Natural killer cell (primary cell): Measurements from ENCODE around the gene JMJD1C. TPM values are rescaled to one million over a fixed set of nuclear protein-coding genes. Genes with fewer than 3 reads are reported as not detected.

Experiments used
- ATAC-seq, 3 donors: fragments of 150-1000 bp in 2 of 3; fragments of 200-7000 bp in 1 of 3; cut with Tn5 transposase; 1 replicate in 1 of 3; 2 replicates in 2 of 3; pipeline ENCODE4 v1.10.0; 2021; ENCODE audit warnings: mild to moderate bottlenecking in 2 of 3, moderate library complexity in 2 of 3
- DNase-seq, 2 donors: peaks; one replicate each; pipeline versions ENCODE4 v3.0.0 to v3.0.0-alpha.2; 2013 to 2021; ENCODE audit warnings: mixed read lengths in 1 of 2
- H3K27ac ChIP-seq: one replicate; pipeline ENCODE4 v1.5.1; 2013; ENCODE audit warnings: mild to moderate bottlenecking, low read length
- H3K27me3 ChIP-seq: one replicate; pipeline ENCODE4 v1.6.1; 2013; ENCODE audit warnings: low read length; ENCODE audit not compliant: control insufficient read depth, insufficient read depth
- H3K36me3 ChIP-seq: one replicate; pipeline ENCODE4 v1.6.1; 2013; ENCODE audit warnings: low read length; ENCODE audit not compliant: control insufficient read depth, insufficient read depth
- H3K4me1 ChIP-seq: one replicate; pipeline ENCODE4 v1.6.1; 2013; ENCODE audit warnings: low read length; ENCODE audit not compliant: control insufficient read depth, insufficient read depth
- H3K4me3 ChIP-seq: one replicate; pipeline ENCODE4 v1.5.1; 2013; ENCODE audit warnings: low read length
- H3K9me3 ChIP-seq: one replicate; pipeline ENCODE4 v1.6.1; 2013; ENCODE audit warnings: low read length; ENCODE audit not compliant: control insufficient read depth, insufficient read depth
- H3K27ac Mint-ChIP-seq, 2 donors: one replicate each; pipeline ENCODE4 v1.8.0; 2022; ENCODE audit warnings: mild to moderate bottlenecking in 2 of 2, mixed read lengths in 2 of 2, moderate library complexity in 1 of 2
- H3K27me3 Mint-ChIP-seq, 2 donors: one replicate each; pipeline ENCODE4 v1.8.0; 2022; ENCODE audit warnings: low read depth in 2 of 2, mixed read lengths in 2 of 2
- H3K36me3 Mint-ChIP-seq: one replicate; pipeline ENCODE4 v1.8.0; 2022; ENCODE audit warnings: mixed read lengths
- H3K4me1 Mint-ChIP-seq, 2 donors: one replicate each; pipeline ENCODE4 v1.8.0; 2022; ENCODE audit warnings: mixed read lengths in 2 of 2
- H3K4me3 Mint-ChIP-seq: one replicate; pipeline ENCODE4 v1.8.0; 2022; ENCODE audit warnings: mild to moderate bottlenecking, moderate library complexity, mixed read lengths
- H3K9me3 Mint-ChIP-seq, 2 donors: one replicate each; pipeline ENCODE4 v1.8.0; 2022; ENCODE audit warnings: mixed read lengths in 2 of 2
- WGBS: methylation state at CpG from one replicate; pipeline ENCODE4 v1.1.7; 2013; ENCODE audit warnings: missing lambda C conversion rate; ENCODE audit not compliant: insufficient coverage; 5-methylcytosine and 5-hydroxymethylcytosine counted together
- intact Hi-C: fragments of 100-400 bp; cut with micrococcal nuclease; formaldehyde crosslinking; loops from one replicate; pipeline ENCODE4 v1.14.2; 2022
- total RNA-seq, 4 donors: library from RNA; stranded (reverse); fragments of 120-200 nt in 1 of 4; gene quantifications; one replicate each; pipeline versions ENCODE4 v1.2.3 to v1.2.4, GENCODE V29; 2013 to 2022
- TF ChIP-seq, protein P1 (sequence below): fragments of 200-600 bp; IDR thresholded peaks from one replicate; pipeline ENCODE4 v1.8.0; 2022; ENCODE audit warnings: antibody characterized with exemption

JMJD1C gene
- total RNA-seq, 3 donors from 2014 or later (not counting 1 experiment from before 2014, with no cell fraction given), result 125 to 208 (median 156) TPM

DNA sequence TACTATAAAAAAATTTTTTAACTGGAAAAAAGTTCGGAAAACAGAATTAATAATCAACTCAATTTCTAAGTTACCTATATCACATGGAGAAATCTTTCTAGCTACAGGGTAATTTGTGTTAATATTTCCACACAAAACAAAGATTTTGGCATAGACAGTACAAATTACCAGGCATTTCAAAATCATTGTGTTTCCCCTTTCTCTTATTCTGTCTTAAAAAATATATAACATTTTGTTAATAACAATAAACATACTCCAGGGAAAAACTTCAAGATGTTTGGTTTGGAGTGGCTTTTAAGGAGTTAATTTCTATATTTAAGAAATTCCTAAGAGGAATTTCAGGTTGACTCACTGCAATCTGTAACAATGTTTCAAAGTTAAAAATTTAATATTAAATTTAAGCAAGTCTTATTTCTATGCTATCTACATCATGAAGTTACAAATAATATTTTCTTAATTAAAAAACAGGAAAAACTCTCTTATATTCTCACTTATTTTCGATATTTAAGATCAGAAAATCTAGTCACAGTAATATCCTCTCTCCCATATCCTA is 200.0 kb downstream of the JMJD1C start:
- Mint-ChIP-seq H3K9me3 (no peaks in the 10 kb centered on the region), H3K4me3 (peak overlapping the region; percentile 99), H3K4me1 (peaks cover 25 to 44% of the 10 kb centered on the region in 2 donors), H3K27me3 (no peaks in the 10 kb centered on the region), H3K36me3 (no peaks in the 10 kb centered on the region), H3K27ac (peak overlapping the region; percentile 96 to 98)
- TF ChIP-seq, protein P1, sequence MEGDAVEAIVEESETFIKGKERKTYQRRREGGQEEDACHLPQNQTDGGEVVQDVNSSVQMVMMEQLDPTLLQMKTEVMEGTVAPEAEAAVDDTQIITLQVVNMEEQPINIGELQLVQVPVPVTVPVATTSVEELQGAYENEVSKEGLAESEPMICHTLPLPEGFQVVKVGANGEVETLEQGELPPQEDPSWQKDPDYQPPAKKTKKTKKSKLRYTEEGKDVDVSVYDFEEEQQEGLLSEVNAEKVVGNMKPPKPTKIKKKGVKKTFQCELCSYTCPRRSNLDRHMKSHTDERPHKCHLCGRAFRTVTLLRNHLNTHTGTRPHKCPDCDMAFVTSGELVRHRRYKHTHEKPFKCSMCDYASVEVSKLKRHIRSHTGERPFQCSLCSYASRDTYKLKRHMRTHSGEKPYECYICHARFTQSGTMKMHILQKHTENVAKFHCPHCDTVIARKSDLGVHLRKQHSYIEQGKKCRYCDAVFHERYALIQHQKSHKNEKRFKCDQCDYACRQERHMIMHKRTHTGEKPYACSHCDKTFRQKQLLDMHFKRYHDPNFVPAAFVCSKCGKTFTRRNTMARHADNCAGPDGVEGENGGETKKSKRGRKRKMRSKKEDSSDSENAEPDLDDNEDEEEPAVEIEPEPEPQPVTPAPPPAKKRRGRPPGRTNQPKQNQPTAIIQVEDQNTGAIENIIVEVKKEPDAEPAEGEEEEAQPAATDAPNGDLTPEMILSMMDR, result no peak
- H3K9me3 ChIP-seq, result no peaks in the 10 kb centered on the region
- peak overlapping the region; percentile 51 for H3K4me3 ChIP-seq
- H3K27ac ChIP-seq, result peak overlapping the region; percentile 81
- intact Hi-C loops, result loop anchor here (2.0 to 5.0 kb wide), 4 partner anchors 202 to 1368 kb away; partner anchors contain the start of gene JMJD1C
- H3K27me3 ChIP-seq, result no peaks in the 10 kb centered on the region
- H3K4me1 ChIP-seq, result peaks cover 9% of the 10 kb centered on the region
- WGBS, result 0% methylated on average over 1 of the region's 2 CpGs
- peaks cover 9% of the 10 kb centered on the region for H3K36me3 ChIP-seq
- no peak for DNase-seq
- no peak for ATAC-seq

DNA sequence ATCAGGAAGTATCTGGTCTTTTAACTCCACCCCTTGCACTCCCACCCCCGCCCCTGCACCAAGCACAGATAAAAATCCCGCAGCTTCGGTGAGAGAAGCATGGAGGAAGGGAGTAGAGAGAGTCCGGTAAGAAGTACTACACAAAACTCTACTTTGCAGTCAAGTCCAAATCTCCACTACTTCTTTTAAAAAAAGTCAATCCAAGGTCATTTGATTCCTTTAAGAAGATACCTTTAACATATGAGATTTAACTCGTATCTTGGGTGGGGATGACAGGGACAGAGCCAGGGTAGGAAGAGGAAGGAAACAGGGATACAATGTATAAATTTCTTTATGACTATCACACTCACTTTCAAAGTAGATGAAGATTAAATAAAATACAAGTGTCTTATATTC is 200.6 kb downstream of the JMJD1C start:
- TF ChIP-seq, protein P1, result no peak
- no peaks in the 10 kb centered on the region for H3K27me3 ChIP-seq
- peaks cover 9% of the 10 kb centered on the region for H3K4me1 ChIP-seq
- Mint-ChIP-seq H3K9me3 (no peaks in the 10 kb centered on the region), H3K4me3 (peak overlapping the region; percentile 99), H3K4me1 (peaks cover 26 to 44% of the 10 kb centered on the region in 2 donors), H3K27ac (peak overlapping the region; percentile 96 to 98), H3K27me3 (no peaks in the 10 kb centered on the region), H3K36me3 (no peaks in the 10 kb centered on the region)
- H3K27ac ChIP-seq, result peak overlapping the region; percentile 81
- ATAC-seq (peak; percentile 17 to 47 (median 24)), DNase-seq (peak in 1 of 2 donors; percentile 76)
- no CpG with 5 or more reads among the region's 5 CpGs for WGBS
- H3K36me3 ChIP-seq, result peaks cover 11% of the 10 kb centered on the region
- no peaks in the 10 kb centered on the region for H3K9me3 ChIP-seq
- H3K4me3 ChIP-seq, result peak overlapping the region; percentile 51
- intact Hi-C loops, result loop anchor here (2.0 to 5.0 kb wide), 4 partner anchors 202 to 1368 kb away; partner anchors contain the start of gene JMJD1C

DNA sequence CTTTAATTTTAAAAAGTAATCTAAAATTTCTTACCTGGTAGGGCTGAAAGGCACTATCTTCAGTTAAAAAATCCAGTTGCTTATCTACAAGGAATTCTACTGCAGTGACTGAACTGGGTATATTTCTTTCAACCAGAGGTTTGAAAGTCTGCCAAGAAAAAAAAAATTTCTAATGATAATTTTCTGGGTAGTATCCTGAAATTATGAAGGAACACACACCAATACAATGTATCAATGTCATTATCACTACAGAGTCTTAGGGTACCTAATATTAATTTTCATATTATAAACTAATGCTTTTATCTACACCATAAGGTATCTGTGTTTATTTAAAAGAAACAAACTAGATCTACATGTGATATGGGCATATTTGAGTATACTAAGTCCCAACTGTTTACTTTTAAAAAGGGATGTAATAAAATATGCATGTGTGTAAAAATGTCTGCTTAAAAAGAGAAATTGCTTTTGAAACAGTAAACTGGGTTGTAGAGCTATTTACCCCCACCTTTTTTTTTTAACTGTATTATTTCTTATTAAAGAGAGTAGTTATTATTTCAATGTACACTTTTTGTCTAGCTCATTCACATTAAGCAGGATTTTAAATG is 201.1 kb downstream of the JMJD1C start:
- Mint-ChIP-seq H3K4me3 (peak overlapping the region; percentile 99), H3K9me3 (no peaks in the 10 kb centered on the region), H3K27ac (peak overlapping the region; percentile 96 to 98), H3K27me3 (no peaks in the 10 kb centered on the region), H3K4me1 (peaks cover 29 to 48% of the 10 kb centered on the region in 2 donors), H3K36me3 (no peaks in the 10 kb centered on the region)
- intact Hi-C loops, result loop anchor here (2.0 to 5.0 kb wide), 4 partner anchors 203 to 1367 kb away; partner anchors contain the start of gene JMJD1C
- peaks cover 9% of the 10 kb centered on the region for H3K4me1 ChIP-seq
- H3K9me3 ChIP-seq, result no peaks in the 10 kb centered on the region
- TF ChIP-seq, protein P1, result no peak
- peak overlapping the region; percentile 51 for H3K4me3 ChIP-seq
- no peaks in the 10 kb centered on the region for H3K27me3 ChIP-seq
- peaks cover 12% of the 10 kb centered on the region for H3K36me3 ChIP-seq
- ATAC-seq (no peak), DNase-seq (no peak)
- H3K27ac ChIP-seq, result peak overlapping the region; percentile 81
